DND-41 (cell line): ENCODE data around the gene ARHGEF19.

Experiments
- CTCF ChIP-seq: IDR thresholded peaks from 2 replicates; pipeline ENCODE4 v1.5.1; 2012; ENCODE audit warnings: borderline replicate concordance, low read length, moderate library complexity, mild to moderate bottlenecking; ENCODE audit not compliant: poor library complexity, severe bottlenecking; ENCODE audit errors: extremely low read depth
- EZH2 ChIP-seq: IDR thresholded peaks from 3 replicates; pipeline ENCODE4 v1.6.1; 2012; ENCODE audit warnings: borderline replicate concordance, low read depth, mild to moderate bottlenecking, moderate library complexity, low read length, inconsistent platforms; ENCODE audit not compliant: severe bottlenecking

- no peak for TF ChIP-seq CTCF
- TF ChIP-seq EZH2, result no peak
Observed at GRCh38 chr1:16191309-16191708, 21.1 kb downstream of the ARHGEF19 start.
